ENCODE results near the gene FBXO42. TPM values are rescaled to one million over a fixed set of nuclear protein-coding genes. Genes with fewer than 3 reads are reported as not detected.

The FBXO42 gene
- total and polyA plus RNA-seq, 2 of the 4 experiments (the other 2 are of a cell fraction) = 12.0 to 18.8 TPM

- DNase-seq = no peak
- Histone ChIP-seq H3K27me3 (ENCODE audit: control insufficient read depth, insufficient read depth, low read length) (peaks cover 4% of the 10 kb centered on the region; the same call in 1 of the 2 replicates), H4K91ac (ENCODE audit: insufficient read depth, low read depth, low read length) (no peak overlapping the region), H2BK15ac (ENCODE audit: low read depth, low read length) (no peak overlapping the region), H3K4ac (ENCODE audit: low read depth, low read length) (no peak overlapping the region), H2AFZ (replicated peaks; ENCODE audit: low read length, poor library complexity) (peak overlapping the region; percentile 75), H3K9me3 (ENCODE audit: control insufficient read depth, insufficient read depth, low read length) (no peaks in the 10 kb centered on the region), H2AK9ac (replicated peaks; ENCODE audit: low read depth, low read length, poor library complexity) (peak overlapping the region; percentile 42), H4K8ac (ENCODE audit: low read depth in 2 of 2, low read length in 2 of 2) (no peak overlapping the region), H2AK5ac (ENCODE audit: low read depth, low read length) (no peak overlapping the region), H3K4me3 (ENCODE audit: insufficient read depth, low read depth, low read length) (no peak overlapping the region), H3K18ac (ENCODE audit: low read depth, low read length) (no peak overlapping the region), H2BK20ac (ENCODE audit: low read depth, low read length) (no peak overlapping the region), H3K4me1 (ENCODE audit: control insufficient read depth, insufficient read depth, low read length) (no peaks in the 10 kb centered on the region), H3K14ac (replicated peaks; ENCODE audit: low read depth, low read length) (no peak overlapping the region), H2BK120ac (ENCODE audit: low read depth, low read length) (no peak overlapping the region), H3K23ac (ENCODE audit: low read depth, low read length) (no peak overlapping the region), H4K20me1 (ENCODE audit: insufficient read depth, low read length) (no peaks in the 10 kb centered on the region), H4K5ac (ENCODE audit: low read depth, low read length) (peak overlapping the region; percentile 36; the same call in 1 of the 2 replicates), H3K79me1 (ENCODE audit: low read depth in 1 of 2, low read length in 2 of 2) (no peaks in the 10 kb centered on the region), H3K9me1 (ENCODE audit: insufficient read depth, low read length) (0 out of 2 replicates have a peak, but pooled peaks cover 5% of the 10 kb centered on the region), H3K27ac (ENCODE audit: insufficient read depth, low read length) (no peak overlapping the region), H3K36me3 (ENCODE audit: control insufficient read depth, insufficient read depth, low read length) (no peaks in the 10 kb centered on the region), H2BK5ac (ENCODE audit: low read depth, low read length, poor library complexity, severe bottlenecking) (no peak overlapping the region), H3K9ac (ENCODE audit: low read depth, low read length) (no peak overlapping the region), H3K56ac (ENCODE audit: extremely low read depth, insufficient read depth, low read length) (no peak overlapping the region), H3K4me2 (ENCODE audit: low read depth, low read length) (peak overlapping the region; percentile 36; the same call in 1 of the 2 replicates)
- in situ Hi-C loops (cut with MboI; ENCODE audit: low sequenced_read_pairs) (no loop called here), intact Hi-C loops (cut with micrococcal nuclease) (no loop called here), dilution Hi-C loops (cut with HindIII; ENCODE audit: low sequenced_read_pairs, unreplicated experiment) (no loop called here)
- ATAC-seq (ENCODE audit: low read depth) = no peak
- no CpG with 5 or more reads among the region's 4 CpGs for WGBS, 2 experiments (ENCODE audit: extremely low coverage in 2 of 2, insufficient read length in 1 of 2)
- POLR2A ChIA-PET (ENCODE audit: unreplicated experiment) = no interaction called here
- CTCF ChIA-PET = interaction anchor here (0.5 to 0.7 kb wide), 2 partner anchors 12 to 69 kb away, joined by 3 read pairs; no protein-coding TSS in a partner anchor
- TF ChIP-seq CHD1 (IDR thresholded peaks at IDR 0.05; ENCODE audit: low read depth, low read length) (no peak), MXI1 (IDR thresholded peaks at IDR 0.05; ENCODE audit: borderline replicate concordance, low read depth, low read length) (no peak), ELK1 (IDR thresholded peaks at IDR 0.05; ENCODE audit: borderline replicate concordance, low read depth, low read length) (no peak), RAD21 (IDR thresholded peaks at IDR 0.05; ENCODE audit: low read length) (no peak), POLR2A (IDR thresholded peaks at IDR 0.05; ENCODE audit: low read depth, low read length) (no peak), BHLHE40 (IDR thresholded peaks at IDR 0.05; ENCODE audit: low read depth, low read length) (no peak), NFE2L2 (IDR thresholded peaks at IDR 0.05; ENCODE audit: low read depth, low read length) (no peak), RCOR1 (IDR thresholded peaks at IDR 0.05; ENCODE audit: insufficient replicate concordance, low read length) (no peak), FOS (IDR thresholded peaks at IDR 0.05; ENCODE audit: low read depth, low read length) (no peak), MAZ (IDR thresholded peaks at IDR 0.05; ENCODE audit: borderline replicate concordance, low read depth, low read length) (no peak), CEBPB (IDR thresholded peaks at IDR 0.05; ENCODE audit: low read depth, low read length) (no peak), SMC3 (IDR thresholded peaks at IDR 0.05; ENCODE audit: low read depth, low read length) (no peak), CTCF (conservative IDR thresholded peaks at IDR 0.05; ENCODE audit: low read depth, low read length) (no peak), MAFK (IDR thresholded peaks at IDR 0.05; ENCODE audit: low read depth, low read length) (no peak), USF2 (IDR thresholded peaks at IDR 0.05; ENCODE audit: low read depth, low read length) (no peak), RFX5 (IDR thresholded peaks at IDR 0.05; ENCODE audit: low read depth, low read length) (no peak)
- no TSS peak for BruUV-seq (replicated peaks)
These were observed 132.2 kb downstream of the FBXO42 start for GRCh38 chr1:16219968-16220500.

All from IMR-90 (cell line).